HepG2 (cell line): ENCODE results near the gene CPHXL2. TPM values are rescaled to one million over a fixed set of nuclear protein-coding genes. Genes with fewer than 3 reads are reported as not detected.

Experiments used
- AHR ChIP-seq: IDR thresholded peaks from 2 replicates; pipeline ENCODE4 v1.6.1; 2018; ENCODE audit warnings: missing genetic modification reagents, missing compliant biosample characterization
- AKAP8 ChIP-seq: sonication (generic); formaldehyde crosslinking; IDR thresholded peaks from 2 replicates; pipeline ENCODE4 v1.5.1; 2020; ENCODE audit warnings: mild to moderate bottlenecking, missing genetic modification reagents
- CSRNP1 ChIP-seq: sonication (generic); formaldehyde crosslinking; IDR thresholded peaks from 2 replicates; pipeline ENCODE4 v1.8.1; 2023; ENCODE audit warnings: mild to moderate bottlenecking, missing genetic modification reagents
- FOXP1 ChIP-seq, 2 experiments: fragments of 450-650 bp in 1 of 2; IDR thresholded peaks; 2 replicates each; pipeline ENCODE4 v1.6.1; 2017 to 2018; ENCODE audit warnings: antibody characterized with exemption in 1 of 2
- HDAC1 ChIP-seq: sonication (generic); formaldehyde crosslinking; IDR thresholded peaks from 2 replicates; pipeline ENCODE4 v1.5.1; 2020; ENCODE audit warnings: mild to moderate bottlenecking, missing genetic modification reagents
- KAT7 ChIP-seq: IDR thresholded peaks from 2 replicates; pipeline ENCODE4 v1.6.1; 2018; ENCODE audit warnings: borderline replicate concordance, missing compliant biosample characterization
- KDM1A ChIP-seq: IDR thresholded peaks from 2 replicates; pipeline ENCODE4 v1.6.1; 2016; ENCODE audit warnings: missing compliant biosample characterization
- MAFG ChIP-seq: sonication (generic); formaldehyde crosslinking; IDR thresholded peaks from 2 replicates; pipeline ENCODE4 v1.5.1; 2020; ENCODE audit warnings: mild to moderate bottlenecking, missing genetic modification reagents
- MIER2 ChIP-seq: IDR thresholded peaks from 2 replicates; pipeline ENCODE4 v1.6.1; 2016; ENCODE audit warnings: missing biosample characterization, missing genetic modification reagents
- MLX ChIP-seq: IDR thresholded peaks from 2 replicates; pipeline ENCODE4 v1.6.1; 2016
- MYC ChIP-seq: sonication (generic); formaldehyde crosslinking; IDR thresholded peaks from 2 replicates; pipeline ENCODE4 v1.9.0; 2021; ENCODE audit warnings: missing genetic modification reagents, borderline replicate concordance
- MYNN ChIP-seq: sonication (generic); formaldehyde crosslinking; IDR thresholded peaks from 2 replicates; pipeline ENCODE4 v1.4.0; 2020; ENCODE audit warnings: mild to moderate bottlenecking, low read depth, missing genetic modification reagents
- NCOA1 ChIP-seq: sonication (generic); formaldehyde crosslinking; IDR thresholded peaks from 2 replicates; pipeline ENCODE4 v1.9.0; 2021; ENCODE audit warnings: missing genetic modification reagents
- NR2F1 ChIP-seq, 2 experiments: fragments of 450-650 bp in 1 of 2; formaldehyde crosslinking in 1 of 2; IDR thresholded peaks; 2 replicates each; pipeline versions ENCODE4 v1.5.0 to v1.6.1; 2016 to 2020; ENCODE audit warnings: mild to moderate bottlenecking in 1 of 2, missing compliant biosample characterization in 1 of 2, missing genetic modification reagents in 1 of 2, moderate library complexity in 1 of 2
- PHF21A ChIP-seq: sonication (generic); formaldehyde crosslinking; IDR thresholded peaks from 2 replicates; pipeline ENCODE4 v1.5.0; 2020; ENCODE audit warnings: mild to moderate bottlenecking, missing genetic modification reagents
- PHF5A ChIP-seq: IDR thresholded peaks from one replicate; pipeline ENCODE4 v1.6.1; 2018; ENCODE audit warnings: low read depth, missing genetic modification reagents; ENCODE audit not compliant: unreplicated experiment
- RARG ChIP-seq: sonication (generic); formaldehyde crosslinking; IDR thresholded peaks from 2 replicates; pipeline ENCODE4 v1.4.0; 2020; ENCODE audit warnings: low read depth, mild to moderate bottlenecking, missing genetic modification reagents
- SALL2 ChIP-seq: sonication (generic); formaldehyde crosslinking; IDR thresholded peaks from 2 replicates; pipeline ENCODE4 v1.8.1; 2023; ENCODE audit warnings: mild to moderate bottlenecking, missing genetic modification reagents, inconsistent platforms
- SMYD3 ChIP-seq: sonication (generic); formaldehyde crosslinking; IDR thresholded peaks from 2 replicates; pipeline ENCODE4 v1.8.1; 2023; ENCODE audit warnings: mild to moderate bottlenecking, missing genetic modification reagents
- SNRNP70 ChIP-seq: fragments of 200-400 bp; formaldehyde crosslinking; IDR thresholded peaks from 2 replicates; pipeline ENCODE4 v1.6.1; 2017; ENCODE audit warnings: mild to moderate bottlenecking, low read depth, low read length, moderate library complexity
- STAT5B ChIP-seq: sonication (generic); formaldehyde crosslinking; IDR thresholded peaks from 2 replicates; pipeline ENCODE4 v1.4.0; 2020; ENCODE audit warnings: missing genetic modification reagents
- TBX3 ChIP-seq: fragments of 450-650 bp; IDR thresholded peaks from 2 replicates; pipeline ENCODE4 v1.6.1; 2017; ENCODE audit warnings: antibody characterized with exemption, mild to moderate bottlenecking, inconsistent platforms, borderline replicate concordance
- TRIM24 ChIP-seq: sonication (generic); formaldehyde crosslinking; IDR thresholded peaks from 2 replicates; pipeline ENCODE4 v1.8.0; 2022; ENCODE audit warnings: mild to moderate bottlenecking, missing genetic modification reagents
- ZNF17 ChIP-seq: sonication (generic); formaldehyde crosslinking; IDR thresholded peaks from 2 replicates; pipeline ENCODE4 v1.5.0; 2020; ENCODE audit warnings: mild to moderate bottlenecking, missing genetic modification reagents
- ZNF367 ChIP-seq: sonication (generic); formaldehyde crosslinking; IDR thresholded peaks from 2 replicates; pipeline ENCODE4 v1.4.0; 2020; ENCODE audit warnings: missing genetic modification reagents, borderline replicate concordance
- ZNF383 ChIP-seq: sonication (generic); formaldehyde crosslinking; IDR thresholded peaks from 2 replicates; pipeline ENCODE4 v1.4.0; 2020; ENCODE audit warnings: missing genetic modification reagents, mild to moderate bottlenecking, borderline replicate concordance
- ZNF781 ChIP-seq: sonication (generic); formaldehyde crosslinking; IDR thresholded peaks from 2 replicates; pipeline ENCODE4 v1.5.1; 2020; ENCODE audit warnings: borderline replicate concordance, mild to moderate bottlenecking, missing genetic modification reagents; ENCODE audit errors: not compliant biosample characterization
- polyA plus RNA-seq, 8 experiments: library from polyadenylated mRNA; depleted of rRNA in 3 of 8; stranded (reverse) in 7 of 8; unstranded in 1 of 8; fragments of >200 nt; fragmentation: Illumina TruSeq in 4 of 8; extraction: Trizol in 4 of 8; gene quantifications; 2 replicates each; pipeline versions ENCODE4 v1.2.1 to v1.2.3, GENCODE V29; 2011 to 2016; ENCODE audit warnings: low read depth in 4 of 8, missing spikeins in 1 of 8, mixed read lengths in 1 of 8; ENCODE audit not compliant: insufficient read depth in 1 of 8
- total RNA-seq, 5 experiments: library from RNA; depleted of rRNA; stranded (reverse); fragments of >200 nt; fragmentation: Illumina TruSeq; extraction: Trizol; gene quantifications; 2 replicates each; pipeline ENCODE4 v1.2.3, GENCODE V29; 2016; ENCODE audit warnings: low read depth in 1 of 5
- TF ChIP-seq, protein P1 (sequence below): sonication (generic); formaldehyde crosslinking; IDR thresholded peaks from 2 replicates; pipeline ENCODE4 v1.5.0; 2020; ENCODE audit warnings: mild to moderate bottlenecking, missing genetic modification reagents, moderate library complexity

The CPHXL2 gene
- total and polyA plus RNA-seq, 2 of the 13 experiments (the other 11 are each of a cell fraction or from before 2014, with no cell fraction given): not detected

DNA sequence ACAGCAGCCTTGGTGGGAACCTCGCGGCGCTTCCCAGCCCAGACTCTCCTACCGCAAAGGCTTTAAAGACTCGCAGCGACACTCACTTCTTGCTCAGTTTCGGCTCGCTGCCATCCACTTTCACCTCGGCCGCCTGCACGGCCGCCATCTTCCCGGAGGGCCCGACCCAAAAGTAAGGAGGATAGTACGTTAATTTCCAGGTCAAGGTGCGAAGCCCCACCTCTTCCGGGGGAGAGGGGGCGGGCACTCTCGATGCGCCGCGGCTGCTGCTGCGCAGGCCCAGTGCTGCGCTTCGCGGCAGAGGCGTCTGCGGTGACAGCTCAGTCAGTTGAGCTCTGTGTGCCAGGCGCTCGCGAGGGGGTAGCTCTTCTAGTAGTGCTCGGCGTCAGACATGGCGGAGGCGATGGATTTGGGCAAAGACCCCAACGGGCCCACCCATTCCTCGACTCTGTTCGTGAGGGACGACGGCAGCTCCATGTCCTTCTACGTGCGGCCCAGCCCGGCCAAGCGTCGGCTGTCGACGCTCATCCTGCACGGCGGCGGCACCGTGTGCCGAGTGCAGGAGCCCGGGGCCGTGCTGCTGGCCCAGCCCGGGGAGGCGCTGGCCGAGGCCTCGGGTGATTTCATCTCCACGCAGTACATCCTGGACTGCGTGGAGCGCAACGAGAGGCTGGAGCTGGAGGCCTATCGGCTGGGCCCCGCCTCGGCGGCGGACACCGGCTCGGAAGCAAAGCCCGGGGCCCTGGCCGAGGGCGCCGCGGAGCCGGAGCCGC lies 29.1 kb downstream of the CPHXL2 start, which contains the start of the genes KARS1 and TERF2IP (continued):
- peak; percentile 95 for TF ChIP-seq MYC (CRISPR knock-in tag)
- peak; percentile 89 for TF ChIP-seq HDAC1 (CRISPR knock-in tag)
- TF ChIP-seq MAFG (CRISPR knock-in tag): no peak
- peak; percentile 74 for TF ChIP-seq PHF5A
- no peak for TF ChIP-seq SMYD3
- no peak for TF ChIP-seq KDM1A (CRISPR knock-in tag)
- TF ChIP-seq, protein P1, sequence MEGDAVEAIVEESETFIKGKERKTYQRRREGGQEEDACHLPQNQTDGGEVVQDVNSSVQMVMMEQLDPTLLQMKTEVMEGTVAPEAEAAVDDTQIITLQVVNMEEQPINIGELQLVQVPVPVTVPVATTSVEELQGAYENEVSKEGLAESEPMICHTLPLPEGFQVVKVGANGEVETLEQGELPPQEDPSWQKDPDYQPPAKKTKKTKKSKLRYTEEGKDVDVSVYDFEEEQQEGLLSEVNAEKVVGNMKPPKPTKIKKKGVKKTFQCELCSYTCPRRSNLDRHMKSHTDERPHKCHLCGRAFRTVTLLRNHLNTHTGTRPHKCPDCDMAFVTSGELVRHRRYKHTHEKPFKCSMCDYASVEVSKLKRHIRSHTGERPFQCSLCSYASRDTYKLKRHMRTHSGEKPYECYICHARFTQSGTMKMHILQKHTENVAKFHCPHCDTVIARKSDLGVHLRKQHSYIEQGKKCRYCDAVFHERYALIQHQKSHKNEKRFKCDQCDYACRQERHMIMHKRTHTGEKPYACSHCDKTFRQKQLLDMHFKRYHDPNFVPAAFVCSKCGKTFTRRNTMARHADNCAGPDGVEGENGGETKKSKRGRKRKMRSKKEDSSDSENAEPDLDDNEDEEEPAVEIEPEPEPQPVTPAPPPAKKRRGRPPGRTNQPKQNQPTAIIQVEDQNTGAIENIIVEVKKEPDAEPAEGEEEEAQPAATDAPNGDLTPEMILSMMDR: no peak
- no peak for TF ChIP-seq CSRNP1 (CRISPR knock-in tag)
- TF ChIP-seq MLX (CRISPR knock-in tag): peak; percentile 35; the same call in 1 of the 2 replicates
- TF ChIP-seq AHR (CRISPR knock-in tag): 0 out of 2 replicates have a peak, but pooled peaks have one; percentile 19
- TF ChIP-seq SALL2 (CRISPR knock-in tag): peak; percentile 63
- 0 out of 2 replicates have a peak, but pooled peaks have one; percentile 33 for TF ChIP-seq RARG (CRISPR knock-in tag)
- peak; percentile 80 for TF ChIP-seq TBX3
- TF ChIP-seq ZNF367: peak; percentile 18; the same call in 1 of the 2 replicates
- TF ChIP-seq ZNF781 (CRISPR knock-in tag): peak; percentile 12
- no peak for TF ChIP-seq FOXP1 (IDR thresholded peaks at IDR 0.05)
- no peak for TF ChIP-seq FOXP1 (CRISPR knock-in tag; IDR thresholded peaks at IDR 0.05)
- TF ChIP-seq NCOA1 (CRISPR knock-in tag): peak; percentile 90
- TF ChIP-seq NR2F1 (CRISPR knock-in tag; IDR thresholded peaks at IDR 0.05): 0 out of 4 replicates have a peak, but pooled peaks of 1 of the 2 experiments have one; percentile 6
- no peak for TF ChIP-seq STAT5B
- no peak for TF ChIP-seq TRIM24
- TF ChIP-seq ZNF383 (CRISPR knock-in tag): no peak
- no peak for TF ChIP-seq SNRNP70
- peak; percentile 45; the same call in 1 of the 2 replicates for TF ChIP-seq PHF21A (CRISPR knock-in tag)
- TF ChIP-seq MIER2 (CRISPR knock-in tag): no peak
- TF ChIP-seq AKAP8: peak; percentile 65; the same call in 1 of the 2 replicates
- 0 out of 2 replicates have a peak, but pooled peaks have one; percentile 59 for TF ChIP-seq MYNN (CRISPR knock-in tag)
- 0 out of 2 replicates have a peak, but pooled peaks have one; percentile 76 for TF ChIP-seq KAT7 (CRISPR knock-in tag)
- TF ChIP-seq ZNF17 (CRISPR knock-in tag): peak; percentile 62; the same call in 1 of the 2 replicates
